K562 (cell line): ENCODE data around the gene PRDX2. TPM values are rescaled to one million over a fixed set of nuclear protein-coding genes. Genes with fewer than 3 reads are reported as not detected.
A peak's percentile ranks its signal among the peaks of the same experiment; 100 is the strongest.

Source experiments
- ATAC-seq: fragments of 200-7000 bp; cut with Tn5 transposase; 3 replicates; pipeline ENCODE4 v1.9.1; 2020; ENCODE audit warnings: moderate library complexity
- BruUV-seq: library from RNA; stranded (reverse); fragments of 400-500 nt; replicated peaks from 2 replicates; lab custom pipeline; 2021; lab: Mats Ljungman, UMichigan
- CTCF ChIA-PET: fragments of 300-600 bp; formaldehyde crosslinking; extraction: SDS; loops from one replicate; lab custom pipeline; 2021; ENCODE audit warnings: low intra/inter-chr PET ratio; lab: Yijun Ruan, JAX
- POLR2A ChIA-PET: fragments of 300-600, 350-650 bp; sonication (Branson Sonifier 250); formaldehyde crosslinking; extraction: SDS; loops from one replicate; lab custom pipeline; 2021; ENCODE audit warnings: antibody characterized with exemption, inconsistent platforms; lab: Yijun Ruan, JAX
- DNase-seq, 4 experiments: peaks; one replicate each; pipeline versions ENCODE4 v3.0.0 to v3.0.0-alpha.2; 2011 to 2018; ENCODE audit warnings: low spot score in 3 of 4, mixed read lengths in 3 of 4; ENCODE audit errors: extremely low read depth in 1 of 4
- FAIRE-seq: peaks from 2 replicates; lab custom pipeline; 2011; peaks lifted over from hg19 to GRCh38; lab: Jason Lieb, UNC
- H2AFZ ChIP-seq: 2 replicates; pipeline ENCODE4 v1.6.0; 2011; ENCODE audit warnings: low read depth, low read length, control low read depth, inconsistent platforms
- H3K27ac ChIP-seq: fragments of 200-600 bp; 3 replicates; pipeline ENCODE4 v1.8.0; 2011; ENCODE audit warnings: low read depth, mild to moderate bottlenecking, control low read depth, inconsistent platforms, low read length, moderate library complexity, mixed read lengths; ENCODE audit errors: extremely low read depth
- H3K27me3 ChIP-seq, 2 experiments: fragments of 300-600 bp in 1 of 2; 2 replicates in 1 of 2; 3 replicates in 1 of 2; pipeline versions ENCODE4 v1.6.0 to v1.8.0; 2011; ENCODE audit warnings: inconsistent platforms in 2 of 2, low read length in 2 of 2, mild to moderate bottlenecking in 1 of 2, mixed read lengths in 1 of 2, moderate library complexity in 1 of 2; ENCODE audit not compliant: control insufficient read depth in 2 of 2, insufficient read depth in 2 of 2
- H3K36me3 ChIP-seq: fragments of 300-600 bp; 3 replicates; pipeline ENCODE4 v1.8.0; 2011; ENCODE audit warnings: mild to moderate bottlenecking, low read length, inconsistent platforms; ENCODE audit not compliant: control insufficient read depth, insufficient read depth
- H3K4me1 ChIP-seq, 2 experiments: fragments of 200-600 bp in 1 of 2; replicated peaks in 1 of 2; 2 replicates in 1 of 2; 3 replicates in 1 of 2; pipeline versions ENCODE4 v1.5.1 to v1.8.0; 2011; ENCODE audit warnings: inconsistent platforms in 2 of 2, low read length in 2 of 2, mild to moderate bottlenecking in 1 of 2, mixed read lengths in 1 of 2, moderate library complexity in 1 of 2; ENCODE audit not compliant: control insufficient read depth in 2 of 2, insufficient read depth in 2 of 2
- H3K4me2 ChIP-seq: 2 replicates; pipeline ENCODE4 v1.6.1; 2011; ENCODE audit warnings: low read length, control low read depth, inconsistent platforms, mixed read lengths; ENCODE audit not compliant: insufficient read depth
- H3K4me3 ChIP-seq: fragments of 200-600 bp; sonication (generic), shearing (Covaris generic); 2 replicates; pipeline ENCODE4 v1.5.1; 2016; ENCODE audit warnings: control low read depth, inconsistent platforms
- H3K79me2 ChIP-seq: fragments of 200-600 bp; 3 replicates; pipeline ENCODE4 v1.8.0; 2011; ENCODE audit warnings: low read length, inconsistent platforms; ENCODE audit not compliant: control insufficient read depth, insufficient read depth
- H3K9ac ChIP-seq, 2 experiments: 2 replicates each; pipeline versions ENCODE4 v1.6.0 to v1.6.1; 2011; ENCODE audit warnings: low read depth in 2 of 2, low read length in 2 of 2, control low read depth in 1 of 2, inconsistent platforms in 1 of 2, mild to moderate bottlenecking in 1 of 2, mixed read lengths in 1 of 2; ENCODE audit not compliant: insufficient read depth in 1 of 2
- H3K9me1 ChIP-seq: one replicate; pipeline ENCODE4 v1.6.0; 2011; ENCODE audit warnings: inconsistent platforms, mild to moderate bottlenecking, low read length, moderate library complexity; ENCODE audit not compliant: control insufficient read depth, insufficient read depth
- H3K9me3 ChIP-seq: replicated peaks from 2 replicates; pipeline ENCODE4 v1.5.1; 2011; ENCODE audit warnings: low read depth, low read length, inconsistent platforms; ENCODE audit not compliant: control insufficient read depth, insufficient read depth
- H4K20me1 ChIP-seq: replicated peaks from 2 replicates; pipeline ENCODE4 v1.6.1; 2011; ENCODE audit warnings: low read length, inconsistent platforms, mixed read lengths; ENCODE audit not compliant: control insufficient read depth, insufficient read depth
- CBX8 ChIP-seq: fragments of 200-600 bp; sonication (generic); IDR thresholded peaks from 2 replicates; pipeline ENCODE4 v1.6.1; 2012; ENCODE audit warnings: borderline replicate concordance, mixed run types, low read depth, mild to moderate bottlenecking, moderate library complexity, mixed read lengths, low read length, control low read depth, inconsistent platforms; ENCODE audit not compliant: poor library complexity, severe bottlenecking; ENCODE audit errors: extremely low read depth
- PTBP1 ChIP-seq: fragments of 200-400 bp; formaldehyde crosslinking; IDR thresholded peaks from 2 replicates; pipeline ENCODE4 v1.6.1; 2017; ENCODE audit warnings: low read depth, low read length
- RBM14 ChIP-seq: fragments of 200-400 bp; formaldehyde crosslinking; IDR thresholded peaks from 2 replicates; pipeline ENCODE4 v1.6.1; 2018; ENCODE audit warnings: low read depth, mild to moderate bottlenecking, low read length, moderate library complexity, borderline replicate concordance; ENCODE audit not compliant: insufficient read depth
- SRSF3 ChIP-seq: fragments of 200-400 bp; formaldehyde crosslinking; IDR thresholded peaks from 2 replicates; pipeline ENCODE4 v1.6.1; 2016; ENCODE audit warnings: mild to moderate bottlenecking, low read length, moderate library complexity; ENCODE audit not compliant: insufficient read depth
- ZBTB8A ChIP-seq: fragments of 450-650 bp; IDR thresholded peaks from 2 replicates; pipeline ENCODE4 v1.6.1; 2018; ENCODE audit warnings: mild to moderate bottlenecking, moderate library complexity; ENCODE audit not compliant: partially characterized antibody
- ZNF212 ChIP-seq: fragments of 450-650 bp; formaldehyde crosslinking; IDR thresholded peaks from 2 replicates; pipeline ENCODE4 v1.4.0; 2020; ENCODE audit warnings: mild to moderate bottlenecking
- whole genome bisulfite sequencing: fragments of 100-300 bp; shearing (Covaris generic); methylation state at CpG from one replicate; pipeline ENCODE4 v1.1.6; 2016; ENCODE audit warnings: low coverage, mixed read lengths; ENCODE audit not compliant: insufficient coverage; ENCODE audit errors: missing lambda C conversion rate; 5-methylcytosine and 5-hydroxymethylcytosine counted together
- in situ Hi-C: fragments of 300-500 bp; cut with MboI; formaldehyde crosslinking; loops from 4 replicates; pipeline ENCODE4 v1.15.0; 2018; ENCODE audit warnings: inconsistent platforms, mixed read lengths
- intact Hi-C: fragments of 100-400 bp; cut with micrococcal nuclease; formaldehyde crosslinking; loops from 2 replicates; pipeline ENCODE4 v1.14.2; 2022
- polyA plus RNA-seq, 8 experiments: library from polyadenylated mRNA; depleted of rRNA in 4 of 8; stranded (reverse) in 5 of 8; unstranded in 3 of 8; fragments of >200 nt; fragmentation: Nextera tagmentation in 2 of 8; fragmentation: Illumina TruSeq in 1 of 8; extraction: Ambion mirVana in 2 of 8; extraction: Trizol in 1 of 8; gene quantifications; 2 replicates each; pipeline versions ENCODE4 v1.2.1 to v1.2.3, GENCODE V29; 2011 to 2014; ENCODE audit warnings: inconsistent platforms in 1 of 8, missing spikeins in 1 of 8
- total RNA-seq, 7 experiments: library from RNA; depleted of rRNA in 6 of 7; stranded (reverse); fragments of >200 nt in 6 of 7; fragmentation: Illumina TruSeq in 2 of 7; extraction: Trizol in 2 of 7; gene quantifications; 2 replicates each; pipeline versions ENCODE4 v1.2.1 to v1.2.3, GENCODE V29; 2011 to 2021; ENCODE audit warnings: low replicate concordance in 1 of 7

PRDX2 gene
- total and polyA plus RNA-seq, 9 of the 15 experiments (the other 6 are each of a cell fraction or from before 2014, with no cell fraction given) = 206 to 1,183 (median 415) TPM

- H3K9ac ChIP-seq = no peak overlapping the region; a peak in 1 of 4 replicates
- no peak for DNase-seq
- H3K4me2 ChIP-seq = no peak overlapping the region
- peak; percentile 40 for FAIRE-seq
- 7% methylated on average over 9 of the region's 9 CpGs for WGBS
- H3K4me3 ChIP-seq = no peak overlapping the region
- peaks cover 22% of the 10 kb centered on the region; the same call in 2 of the 3 replicates for H3K36me3 ChIP-seq
- peaks cover 20 to 36% of the 10 kb centered on the region in 2 experiments; a peak in 3 of 5 replicates for H3K27me3 ChIP-seq
- no TSS peak for BruUV-seq
- no peak for ATAC-seq
- H3K9me1 ChIP-seq = no peaks in the 10 kb centered on the region
- H3K4me1 ChIP-seq = peaks cover 0 to 26% of the 10 kb centered on the region in 2 experiments; a peak in 3 of 5 replicates
- intact Hi-C loops = no loop called here
- no peaks in the 10 kb centered on the region for H4K20me1 ChIP-seq
- H3K9me3 ChIP-seq = peaks cover 9% of the 10 kb centered on the region
- POLR2A ChIA-PET = interaction anchor here (1.0 to 1.9 kb wide), 2 partner anchors 15 to 42 kb away, joined by 4 to 5 read pairs; no protein-coding TSS in a partner anchor
- H3K27ac ChIP-seq = no peak overlapping the region
- TF ChIP-seq PTBP1 (no peak), ZNF212 (CRISPR knock-in tag) (no peak), CBX8 (no peak), SRSF3 (no peak), RBM14 (no peak), ZBTB8A (no peak)
- TF ChIP-seq, all 486 proteins: peak for 0
- CTCF ChIA-PET = interaction anchor here (0.6 kb wide), 1 partner anchor 93 kb away, joined by 3 read pairs; no protein-coding TSS in a partner anchor
- no peaks in the 10 kb centered on the region for H3K79me2 ChIP-seq
- in situ Hi-C loops = no loop called here
- no peak overlapping the region for H2AFZ ChIP-seq
These were observed 50.7 kb downstream of the PRDX2 start for GRCh38 chr19:12750851-12751250.
